GM13976 (cell line): ENCODE measurements around the gene PGBD5.

Experiments
- DNase-seq: peaks from one replicate; pipeline ENCODE4 v3.0.0; 2012; ENCODE audit warnings: low spot score
- in situ Hi-C: fragments of 300-500 bp; cut with MboI; formaldehyde crosslinking; loops from one replicate; pipeline ENCODE4 v1.12.0; 2022; ENCODE audit warnings: low sequenced_read_pairs, mixed read lengths, inconsistent platforms; ENCODE audit not compliant: unreplicated experiment
- TF ChIP-seq, protein P1 (sequence below): IDR thresholded peaks from 2 replicates; pipeline ENCODE4 v1.5.1; 2012; ENCODE audit warnings: borderline replicate concordance, mild to moderate bottlenecking; ENCODE audit not compliant: insufficient read depth; ENCODE audit errors: extremely low read depth, missing control alignments, control extremely low read depth

The PGBD5 gene

DNA sequence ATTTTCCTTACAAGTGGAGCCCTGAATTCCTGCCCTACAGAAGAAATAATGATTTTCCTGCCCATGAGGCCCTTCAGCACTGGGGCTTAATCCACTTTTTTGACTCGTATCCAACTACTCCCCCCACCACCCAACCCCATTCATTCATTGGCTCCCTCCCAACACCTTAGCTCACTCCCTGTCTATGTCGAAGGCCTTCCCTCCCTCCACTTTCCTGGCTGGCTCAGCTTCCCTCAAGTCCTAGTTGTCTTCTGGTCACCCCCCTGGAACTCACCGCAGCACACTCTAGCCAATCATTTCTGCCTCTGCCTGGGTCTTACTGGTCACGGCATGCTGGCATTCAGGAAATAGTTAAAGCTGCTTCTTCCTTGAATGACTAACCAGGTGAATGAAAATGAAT, 118.9 kb downstream of the PGBD5 start:
- TF ChIP-seq, protein P1, sequence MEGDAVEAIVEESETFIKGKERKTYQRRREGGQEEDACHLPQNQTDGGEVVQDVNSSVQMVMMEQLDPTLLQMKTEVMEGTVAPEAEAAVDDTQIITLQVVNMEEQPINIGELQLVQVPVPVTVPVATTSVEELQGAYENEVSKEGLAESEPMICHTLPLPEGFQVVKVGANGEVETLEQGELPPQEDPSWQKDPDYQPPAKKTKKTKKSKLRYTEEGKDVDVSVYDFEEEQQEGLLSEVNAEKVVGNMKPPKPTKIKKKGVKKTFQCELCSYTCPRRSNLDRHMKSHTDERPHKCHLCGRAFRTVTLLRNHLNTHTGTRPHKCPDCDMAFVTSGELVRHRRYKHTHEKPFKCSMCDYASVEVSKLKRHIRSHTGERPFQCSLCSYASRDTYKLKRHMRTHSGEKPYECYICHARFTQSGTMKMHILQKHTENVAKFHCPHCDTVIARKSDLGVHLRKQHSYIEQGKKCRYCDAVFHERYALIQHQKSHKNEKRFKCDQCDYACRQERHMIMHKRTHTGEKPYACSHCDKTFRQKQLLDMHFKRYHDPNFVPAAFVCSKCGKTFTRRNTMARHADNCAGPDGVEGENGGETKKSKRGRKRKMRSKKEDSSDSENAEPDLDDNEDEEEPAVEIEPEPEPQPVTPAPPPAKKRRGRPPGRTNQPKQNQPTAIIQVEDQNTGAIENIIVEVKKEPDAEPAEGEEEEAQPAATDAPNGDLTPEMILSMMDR, result no peak
- DNase-seq, result no peak
- in situ Hi-C loops, result loop anchor here (10.0 to 25.0 kb wide), 2 partner anchors 652 to 1045 kb away; partner anchors contain the start of gene RAB4A

DNA sequence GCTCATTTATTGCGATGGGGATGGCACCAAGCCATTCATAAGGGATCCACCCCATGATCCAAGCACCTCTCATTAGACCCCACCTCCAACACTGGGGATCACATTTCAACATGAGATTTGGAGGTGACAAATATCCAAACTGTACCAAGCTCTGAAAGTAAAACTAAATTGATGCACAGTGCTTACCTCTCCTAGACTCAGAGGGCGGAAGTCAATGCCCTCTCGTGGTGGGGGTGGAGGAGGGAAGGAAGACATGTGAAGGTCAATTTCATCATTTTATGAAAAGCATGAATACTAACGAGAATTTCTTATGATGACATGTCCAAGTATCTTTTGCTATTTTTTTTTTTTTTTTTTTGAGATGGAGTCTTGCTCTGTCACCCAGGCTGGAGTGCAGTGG, 120.0 kb downstream of the PGBD5 start:
- no peak for DNase-seq
- TF ChIP-seq, protein P1, result no peak
- in situ Hi-C loops, result loop anchor here (10.0 to 25.0 kb wide), 2 partner anchors 651 to 1044 kb away; partner anchors contain the start of gene RAB4A

DNA sequence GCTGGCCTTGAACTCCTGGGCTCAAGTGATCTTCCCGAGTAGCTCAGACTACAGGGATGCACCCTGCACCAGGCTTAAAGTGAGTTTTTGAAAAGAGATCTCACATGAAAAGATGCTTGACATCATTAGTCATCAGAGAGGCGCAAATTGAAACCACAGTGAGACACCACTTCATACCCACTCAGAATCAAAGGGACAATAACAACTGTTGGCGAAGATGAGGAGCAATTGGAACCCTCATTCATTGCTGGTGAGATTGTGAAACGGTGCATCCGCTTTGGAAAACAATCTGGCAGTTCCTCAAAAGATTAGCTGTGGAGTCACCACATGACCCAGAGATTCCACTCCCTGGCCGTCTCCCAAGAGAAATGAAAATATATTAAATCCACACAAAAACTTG, 122.3 kb downstream of the PGBD5 start:
- in situ Hi-C loops, result loop anchor here (10.0 to 25.0 kb wide), 2 partner anchors 649 to 1042 kb away; partner anchors contain the start of gene RAB4A

DNA sequence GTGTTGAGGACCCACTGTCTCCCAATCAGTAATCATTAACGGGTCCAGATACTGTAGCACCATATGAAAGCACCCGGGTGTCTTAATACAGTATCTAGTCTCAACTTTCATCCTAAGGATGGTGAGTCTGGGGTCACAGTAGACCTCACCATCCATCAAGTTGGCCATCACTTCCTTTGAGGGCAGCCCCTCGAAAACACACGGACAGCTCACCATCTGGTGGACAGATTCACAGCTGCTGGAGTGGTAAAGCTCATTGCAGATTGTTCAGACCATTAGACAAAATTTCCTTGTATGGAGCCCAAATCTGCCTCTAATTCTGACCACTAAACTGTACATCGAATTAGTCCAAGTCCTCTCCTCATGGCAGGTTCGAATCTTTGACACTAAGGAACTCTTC, 123.1 kb downstream of the PGBD5 start:
- TF ChIP-seq, protein P1, result peak; percentile 28
- in situ Hi-C loops, result loop anchor here (10.0 to 25.0 kb wide), 2 partner anchors 648 to 1041 kb away; partner anchors contain the start of gene RAB4A
- DNase-seq, result no peak

More for the DNA sequence above, 122.3 kb downstream of the PGBD5 start:
- no peak for DNase-seq
- TF ChIP-seq, protein P1, result no peak

DNA sequence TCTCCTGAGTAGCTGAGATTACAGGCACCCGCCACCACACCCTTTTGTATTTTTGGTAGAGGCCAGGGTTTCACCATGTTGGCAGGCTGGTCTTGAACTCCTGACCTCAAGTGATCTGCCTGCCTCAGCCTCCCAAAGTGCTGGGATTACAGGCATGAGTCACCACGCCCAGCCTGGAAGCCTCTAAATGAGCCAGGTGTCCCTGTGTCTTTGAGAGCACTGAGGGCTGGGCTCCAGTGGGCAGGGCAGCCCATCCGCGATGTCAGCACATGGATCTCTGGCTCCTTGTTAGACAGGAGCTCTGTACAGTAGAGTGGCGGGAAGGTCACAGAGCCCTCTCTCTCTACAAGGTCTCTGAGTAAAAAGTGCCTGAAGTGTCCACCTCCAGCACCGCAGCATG, 124.3 kb downstream of the PGBD5 start:
- TF ChIP-seq, protein P1, result no peak

DNA sequence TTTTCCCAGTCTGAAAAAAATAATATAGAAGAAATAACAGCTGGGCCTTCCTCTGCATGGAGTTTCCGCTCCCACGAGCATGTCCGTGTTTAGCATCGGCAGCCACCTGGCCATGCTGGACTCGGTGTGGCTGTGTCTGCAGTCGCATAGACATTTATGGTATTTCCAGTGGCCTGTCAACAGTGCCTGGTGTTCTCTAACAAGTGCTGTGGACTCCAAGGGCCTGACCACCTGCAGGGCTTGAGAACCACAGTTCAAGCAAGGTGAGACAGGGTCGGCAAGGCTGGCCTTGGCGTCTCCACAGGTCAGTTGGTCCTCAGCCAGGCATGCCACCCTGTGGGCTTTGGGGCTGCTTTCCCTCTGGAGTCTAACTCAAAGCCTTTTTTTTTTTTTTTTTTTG, 124.8 kb downstream of the PGBD5 start:
- TF ChIP-seq, protein P1, result no peak
- in situ Hi-C loops, result loop anchor here (10.0 to 25.0 kb wide), 2 partner anchors 647 to 1039 kb away; partner anchors contain the start of gene RAB4A
- no peak for DNase-seq

More for the DNA sequence above, 124.3 kb downstream of the PGBD5 start:
- no peak for DNase-seq
- in situ Hi-C loops, result loop anchor here (10.0 to 25.0 kb wide), 2 partner anchors 647 to 1040 kb away; partner anchors contain the start of gene RAB4A
